ENCODE results near the gene MRPL23.

DNA sequence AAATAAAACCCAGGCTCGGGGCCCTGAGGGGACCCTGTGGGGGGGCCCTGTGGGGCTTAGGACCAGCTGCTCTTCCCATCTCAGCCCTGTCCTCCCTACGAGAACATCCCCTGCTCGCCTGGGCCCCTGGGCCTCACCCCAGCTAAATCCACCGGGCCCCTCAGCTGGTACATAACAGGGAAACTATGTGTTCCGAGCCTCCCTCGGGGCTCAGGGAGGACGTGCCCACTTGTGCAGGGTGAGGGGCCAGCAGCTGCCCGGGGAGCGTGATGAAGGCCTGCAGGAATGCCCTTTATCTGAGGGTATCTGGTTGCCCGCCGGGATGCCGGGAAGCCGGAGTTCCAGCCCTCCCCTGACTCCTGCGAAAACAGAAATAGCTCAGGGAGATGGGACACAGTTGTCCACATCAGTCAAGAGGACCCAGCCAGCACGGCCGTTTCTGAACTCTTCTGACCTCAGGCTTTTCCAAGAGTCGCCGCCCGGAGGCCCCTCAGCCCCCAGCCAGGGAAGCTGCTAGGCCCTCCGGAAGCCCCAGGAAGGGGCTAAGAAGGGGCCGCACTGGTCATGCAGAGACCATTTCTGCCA is 20.6 kb downstream of the MRPL23 start:
- no peak for TF ChIP-seq KDM5A (IDR thresholded peaks at IDR 0.05; ENCODE audit: low read length)
- TF ChIP-seq, protein P1, sequence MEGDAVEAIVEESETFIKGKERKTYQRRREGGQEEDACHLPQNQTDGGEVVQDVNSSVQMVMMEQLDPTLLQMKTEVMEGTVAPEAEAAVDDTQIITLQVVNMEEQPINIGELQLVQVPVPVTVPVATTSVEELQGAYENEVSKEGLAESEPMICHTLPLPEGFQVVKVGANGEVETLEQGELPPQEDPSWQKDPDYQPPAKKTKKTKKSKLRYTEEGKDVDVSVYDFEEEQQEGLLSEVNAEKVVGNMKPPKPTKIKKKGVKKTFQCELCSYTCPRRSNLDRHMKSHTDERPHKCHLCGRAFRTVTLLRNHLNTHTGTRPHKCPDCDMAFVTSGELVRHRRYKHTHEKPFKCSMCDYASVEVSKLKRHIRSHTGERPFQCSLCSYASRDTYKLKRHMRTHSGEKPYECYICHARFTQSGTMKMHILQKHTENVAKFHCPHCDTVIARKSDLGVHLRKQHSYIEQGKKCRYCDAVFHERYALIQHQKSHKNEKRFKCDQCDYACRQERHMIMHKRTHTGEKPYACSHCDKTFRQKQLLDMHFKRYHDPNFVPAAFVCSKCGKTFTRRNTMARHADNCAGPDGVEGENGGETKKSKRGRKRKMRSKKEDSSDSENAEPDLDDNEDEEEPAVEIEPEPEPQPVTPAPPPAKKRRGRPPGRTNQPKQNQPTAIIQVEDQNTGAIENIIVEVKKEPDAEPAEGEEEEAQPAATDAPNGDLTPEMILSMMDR (IDR thresholded peaks at IDR 0.05; ENCODE audit: control extremely low read depth in 1 of 3, insufficient read depth in 1 of 3, low read depth in 1 of 3, low read length in 3 of 3): no peak
- no peak for TF ChIP-seq POLR2A (IDR thresholded peaks at IDR 0.05; ENCODE audit: control extremely low read depth in 1 of 2, low read depth in 2 of 2, low read length in 2 of 2)
- TF ChIP-seq ATF3 (IDR thresholded peaks at IDR 0.05; ENCODE audit: insufficient read depth, low read depth, low read length): no peak
- no peak for TF ChIP-seq YY1 (IDR thresholded peaks at IDR 0.05; ENCODE audit: low read depth, low read length)
- no peak for TF ChIP-seq BCL11A (IDR thresholded peaks at IDR 0.05; ENCODE audit: low read depth in 2 of 2, low read length in 2 of 2)
- no peak for TF ChIP-seq EGR1 (IDR thresholded peaks at IDR 0.05; ENCODE audit: borderline replicate concordance, low read depth, low read length)
- no peak for TF ChIP-seq RAD21 (IDR thresholded peaks at IDR 0.05 in 1 of 2, conservative IDR thresholded peaks at IDR 0.05 in 1 of 2; ENCODE audit: low read depth in 2 of 2, low read length in 2 of 2)
- TF ChIP-seq HDAC6 (IDR thresholded peaks at IDR 0.05; ENCODE audit: low read depth, low read length): no peak
- no peak for TF ChIP-seq BRCA1 (IDR thresholded peaks at IDR 0.05; ENCODE audit: low read depth, low read length)
- TF ChIP-seq EP300 (IDR thresholded peaks at IDR 0.05; ENCODE audit: borderline replicate concordance in 1 of 2, low read depth in 2 of 2, low read length in 2 of 2): no peak
- TF ChIP-seq USF2 (IDR thresholded peaks at IDR 0.05; ENCODE audit: low read length): no peak
- TF ChIP-seq JUND (IDR thresholded peaks at IDR 0.05; ENCODE audit: low read length): no peak

All from H1 (cell line).